Measurements from ENCODE around the gene HEMK1.

HEMK1 gene

GRCh38 chr3:50606596-50606995 is 37.3 kb downstream of the HEMK1 start:
- H3K4me3 Mint-ChIP-seq, result peak overlapping the region; percentile 99
- H3K4me1 Mint-ChIP-seq (ENCODE audit: low read depth), result peaks cover 63% of the 10 kb centered on the region
- H3K9me3 Mint-ChIP-seq, result no peaks in the 10 kb centered on the region
- H3K27me3 Mint-ChIP-seq, result no peaks in the 10 kb centered on the region
- H3K36me3 Mint-ChIP-seq (ENCODE audit: low read depth), result peaks cover 98% of the 10 kb centered on the region
- H3K27ac Mint-ChIP-seq, result peak overlapping the region; percentile 99
- intact Hi-C loops (cut with micrococcal nuclease), result no loop called here

- Mint-ChIP-seq H3K36me3 (ENCODE audit: low read depth) (peaks cover 100% of the 10 kb centered on the region), H3K4me3 (peak overlapping the region; percentile 99), H3K4me1 (ENCODE audit: low read depth) (peaks cover 60% of the 10 kb centered on the region), H3K27me3 (no peaks in the 10 kb centered on the region), H3K27ac (peak overlapping the region; percentile 99), H3K9me3 (no peaks in the 10 kb centered on the region)
- intact Hi-C loops (cut with micrococcal nuclease), result no loop called here
These were observed 38.2 kb downstream of the HEMK1 start for GRCh38 chr3:50607271-50608091.

- peak overlapping the region; percentile 99 for H3K27ac Mint-ChIP-seq
- peaks cover 98% of the 10 kb centered on the region for H3K36me3 Mint-ChIP-seq (ENCODE audit: low read depth)
- intact Hi-C loops (cut with micrococcal nuclease), result no loop called here
- no peaks in the 10 kb centered on the region for H3K9me3 Mint-ChIP-seq
- no peaks in the 10 kb centered on the region for H3K27me3 Mint-ChIP-seq
- H3K4me1 Mint-ChIP-seq (ENCODE audit: low read depth), result peaks cover 55% of the 10 kb centered on the region
- peak overlapping the region; percentile 99 for H3K4me3 Mint-ChIP-seq
These were observed 39.0 kb downstream of the HEMK1 start for GRCh38 chr3:50608278-50608677.

- H3K4me3 Mint-ChIP-seq, result peak overlapping the region; percentile 99
- peak overlapping the region; percentile 99 for H3K27ac Mint-ChIP-seq
- H3K4me1 Mint-ChIP-seq (ENCODE audit: low read depth), result peaks cover 55% of the 10 kb centered on the region
- H3K36me3 Mint-ChIP-seq (ENCODE audit: low read depth), result peaks cover 97% of the 10 kb centered on the region
- intact Hi-C loops (cut with micrococcal nuclease), result no loop called here
- no peaks in the 10 kb centered on the region for H3K27me3 Mint-ChIP-seq
- H3K9me3 Mint-ChIP-seq, result no peaks in the 10 kb centered on the region
These were observed 39.9 kb downstream of the HEMK1 start for GRCh38 chr3:50609071-50609762.

DNA sequence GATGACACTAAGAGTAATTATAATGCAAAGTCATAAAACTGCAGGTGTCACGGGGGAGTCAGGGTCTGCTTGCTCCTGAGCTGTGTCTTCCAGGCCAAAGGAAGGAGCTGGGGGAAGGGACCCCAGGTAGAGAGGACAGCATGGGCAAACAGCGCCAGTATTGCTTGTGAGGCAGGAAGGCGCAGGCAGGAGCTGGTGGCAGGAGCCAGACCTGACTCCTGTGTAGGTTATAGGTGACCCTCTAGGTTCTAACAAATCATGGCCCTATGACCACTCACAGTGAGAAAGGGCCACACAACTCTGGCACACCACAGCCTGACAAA is 40.4 kb downstream of the HEMK1 start:
- Mint-ChIP-seq H3K27ac (peak overlapping the region; percentile 99), H3K4me1 (ENCODE audit: low read depth) (peaks cover 55% of the 10 kb centered on the region), H3K27me3 (no peaks in the 10 kb centered on the region), H3K9me3 (no peaks in the 10 kb centered on the region), H3K4me3 (peak overlapping the region; percentile 99), H3K36me3 (ENCODE audit: low read depth) (peaks cover 97% of the 10 kb centered on the region)
- intact Hi-C loops (cut with micrococcal nuclease), result loop anchor here (5.0 kb wide), 1 partner anchor 262 kb away; the partner anchor contains the start of gene ZMYND10

- H3K27me3 Mint-ChIP-seq, result no peaks in the 10 kb centered on the region
- peaks cover 97% of the 10 kb centered on the region for H3K36me3 Mint-ChIP-seq (ENCODE audit: low read depth)
- H3K4me1 Mint-ChIP-seq (ENCODE audit: low read depth), result peaks cover 53% of the 10 kb centered on the region
- peak overlapping the region; percentile 99 for H3K27ac Mint-ChIP-seq
- intact Hi-C loops (cut with micrococcal nuclease), result loop anchor here (5.0 kb wide), 1 partner anchor 263 kb away; the partner anchor contains the start of gene ZMYND10
- no peaks in the 10 kb centered on the region for H3K9me3 Mint-ChIP-seq
- H3K4me3 Mint-ChIP-seq, result peak overlapping the region; percentile 99
These were observed 41.1 kb downstream of the HEMK1 start for GRCh38 chr3:50610181-50610971.

DNA sequence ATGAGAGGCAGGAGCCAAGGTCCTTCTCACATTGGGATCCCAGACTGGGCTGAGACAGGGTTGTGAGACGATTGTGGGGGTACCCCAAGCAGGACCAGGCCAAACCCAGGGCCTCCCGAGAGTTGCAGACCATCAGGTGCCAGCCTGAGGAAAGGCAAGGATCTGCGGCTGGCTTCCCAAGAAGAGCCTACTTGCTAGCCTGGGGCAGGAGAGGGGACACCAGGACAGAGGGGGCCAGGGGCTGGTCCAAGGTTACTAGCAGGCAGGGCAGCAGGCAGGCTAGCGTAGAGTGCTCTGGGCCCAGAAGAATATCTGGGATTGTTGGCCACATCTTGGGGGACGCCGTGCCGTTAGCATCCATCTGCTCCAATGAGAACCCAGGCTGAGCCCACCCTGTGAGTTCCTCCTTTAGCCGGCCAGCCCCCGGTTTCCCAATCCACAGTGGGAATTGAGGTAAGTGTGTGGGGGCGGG is 41.7 kb downstream of the HEMK1 start:
- peak overlapping the region; percentile 99 for H3K4me3 Mint-ChIP-seq
- no peaks in the 10 kb centered on the region for H3K27me3 Mint-ChIP-seq
- H3K9me3 Mint-ChIP-seq, result no peaks in the 10 kb centered on the region
- H3K4me1 Mint-ChIP-seq (ENCODE audit: low read depth), result peaks cover 53% of the 10 kb centered on the region
- H3K27ac Mint-ChIP-seq, result peak overlapping the region; percentile 99
- intact Hi-C loops (cut with micrococcal nuclease), result loop anchor here (1.0 to 5.0 kb wide), 3 partner anchors 9 to 264 kb away; partner anchors contain the start of gene ZMYND10
- H3K36me3 Mint-ChIP-seq (ENCODE audit: low read depth), result peaks cover 97% of the 10 kb centered on the region

- peaks cover 56% of the 10 kb centered on the region for H3K4me1 Mint-ChIP-seq (ENCODE audit: low read depth)
- H3K4me3 Mint-ChIP-seq, result peak within 1 kb of the TSS; percentile 99
- H3K27me3 Mint-ChIP-seq, result no peaks in the 10 kb centered on the region
- intact Hi-C loops (cut with micrococcal nuclease), result loop anchor here (1.0 to 5.0 kb wide), 3 partner anchors 9 to 264 kb away; partner anchors contain the start of gene ZMYND10
- H3K9me3 Mint-ChIP-seq, result no peaks in the 10 kb centered on the region
- peaks cover 97% of the 10 kb centered on the region for H3K36me3 Mint-ChIP-seq (ENCODE audit: low read depth)
- H3K27ac Mint-ChIP-seq, result peak within 1 kb of the TSS; percentile 99
These were observed 42.3 kb downstream of the HEMK1 start, which contains the start of gene CISH for GRCh38 chr3:50611464-50612233. CISH (minus strand) TSS chr3:50611774; CDS start chr3:50611650, 124 bp downstream.

GRCh38 chr3:50612234-50612882 is 43.0 kb downstream of the HEMK1 start:
- H3K27me3 Mint-ChIP-seq, result no peaks in the 10 kb centered on the region
- H3K4me1 Mint-ChIP-seq (ENCODE audit: low read depth), result peaks cover 57% of the 10 kb centered on the region
- H3K27ac Mint-ChIP-seq, result peak overlapping the region; percentile 99
- intact Hi-C loops (cut with micrococcal nuclease), result loop anchor here (5.0 kb wide), 1 partner anchor 265 kb away; the partner anchor contains the start of gene ZMYND10
- H3K9me3 Mint-ChIP-seq, result no peaks in the 10 kb centered on the region
- peak overlapping the region; percentile 99 for H3K4me3 Mint-ChIP-seq
- peaks cover 95% of the 10 kb centered on the region for H3K36me3 Mint-ChIP-seq (ENCODE audit: low read depth)

DNA sequence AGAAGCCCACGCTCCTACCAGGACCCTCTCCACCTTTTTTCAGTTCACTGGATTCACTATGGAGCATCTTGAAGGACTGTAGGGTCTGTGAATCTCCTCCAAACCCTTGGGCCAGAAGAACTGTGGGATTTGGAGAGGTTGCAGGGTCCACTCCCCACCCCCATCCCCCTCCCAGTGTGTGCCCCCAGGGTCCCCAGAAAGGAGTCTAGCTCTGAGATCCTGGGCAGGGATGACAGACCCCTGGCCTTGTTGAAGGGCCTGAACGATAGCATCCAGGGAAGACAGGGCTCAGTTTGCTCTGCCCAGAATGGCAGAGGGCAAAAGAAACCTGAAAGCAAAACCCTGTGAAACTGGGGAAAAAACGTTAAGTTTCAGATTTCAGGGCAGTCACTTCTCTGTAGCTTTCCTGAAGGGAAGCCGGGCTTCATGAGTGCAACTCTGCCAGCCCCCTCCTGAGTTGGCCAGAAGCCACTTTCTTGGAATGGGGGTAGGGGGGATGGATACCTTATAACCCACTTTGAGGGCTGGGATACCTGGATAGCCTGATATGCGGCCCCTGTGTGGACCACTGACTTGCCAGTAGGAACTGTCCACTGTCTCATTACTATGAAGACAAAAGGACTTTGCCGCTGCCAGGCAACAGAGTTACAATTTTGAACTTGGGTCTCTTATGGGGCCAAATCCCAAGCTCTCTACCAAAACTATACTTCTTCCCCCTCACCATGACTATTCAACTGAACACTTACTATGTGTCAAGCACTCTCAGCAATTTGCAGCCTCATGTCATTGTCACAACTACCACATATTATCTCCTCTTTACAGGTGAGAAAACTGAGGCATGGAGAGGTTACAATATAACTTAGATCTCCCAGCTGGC is 43.9 kb downstream of the HEMK1 start:
- H3K36me3 Mint-ChIP-seq (ENCODE audit: low read depth), result peaks cover 95% of the 10 kb centered on the region
- no peaks in the 10 kb centered on the region for H3K27me3 Mint-ChIP-seq
- peak overlapping the region; percentile 99 for H3K27ac Mint-ChIP-seq
- peaks cover 52% of the 10 kb centered on the region for H3K4me1 Mint-ChIP-seq (ENCODE audit: low read depth)
- H3K4me3 Mint-ChIP-seq, result peak overlapping the region; percentile 99
- intact Hi-C loops (cut with micrococcal nuclease), result loop anchor here (5.0 kb wide), 1 partner anchor 266 kb away; the partner anchor contains the start of gene ZMYND10
- no peaks in the 10 kb centered on the region for H3K9me3 Mint-ChIP-seq

- Mint-ChIP-seq H3K36me3 (ENCODE audit: low read depth) (peaks cover 95% of the 10 kb centered on the region), H3K4me1 (ENCODE audit: low read depth) (peaks cover 64% of the 10 kb centered on the region), H3K27me3 (no peaks in the 10 kb centered on the region), H3K27ac (peak overlapping the region; percentile 98), H3K9me3 (no peaks in the 10 kb centered on the region), H3K4me3 (peak overlapping the region; percentile 99)
- intact Hi-C loops (cut with micrococcal nuclease), result loop anchor here (5.0 kb wide), 2 partner anchors 37 to 772 kb away; partner anchors contain the start of gene MANF
These were observed 45.9 kb downstream of the HEMK1 start for GRCh38 chr3:50615190-50615589.
